Transverse colon (tissue), 4 donors: Measurements from ENCODE around the gene CCDC172. TPM values are rescaled to one million over a fixed set of nuclear protein-coding genes. Genes with fewer than 3 reads are reported as not detected.

Experiments used
- DNase-seq: peaks from one replicate; pipeline ENCODE4 v3.0.0-alpha.2; 2019
- H3K27ac ChIP-seq, 4 donors: fragments of 200-600 bp; sonication (generic); 2 replicates each; pipeline ENCODE4 v1.5.1; 2016 to 2018; ENCODE audit warnings: inconsistent platforms in 4 of 4
- H3K27me3 ChIP-seq: fragments of 200-600 bp; sonication (generic); 2 replicates; pipeline ENCODE4 v1.5.1; 2017; ENCODE audit warnings: inconsistent platforms
- H3K36me3 ChIP-seq, 4 donors: fragments of 200-600 bp; sonication (generic); 2 replicates each; pipeline ENCODE4 v1.5.1; 2017 to 2019; ENCODE audit warnings: inconsistent platforms in 4 of 4
- H3K4me1 ChIP-seq, 4 donors: fragments of 200-600 bp; sonication (generic); 2 replicates each; pipeline ENCODE4 v1.5.1; 2017 to 2020; ENCODE audit warnings: inconsistent platforms in 4 of 4
- H3K4me3 ChIP-seq, 4 donors: fragments of 200-600 bp; sonication (generic); 1 replicate in 1 of 4; 2 replicates in 3 of 4; pipeline versions ENCODE4 v1.5.1 to v1.6.1; 2017 to 2019; ENCODE audit warnings: inconsistent platforms in 4 of 4
- H3K9me3 ChIP-seq, 2 donors: fragments of 200-600 bp; sonication (generic); 2 replicates each; pipeline ENCODE4 v1.5.1; 2017 to 2019; ENCODE audit warnings: inconsistent platforms in 2 of 2
- EP300 ChIP-seq: sonication (generic); formaldehyde crosslinking; IDR thresholded peaks from one replicate; pipeline ENCODE4 v1.6.1; 2017; ENCODE audit warnings: antibody characterized with exemption, low read depth
- POLR2A ChIP-seq: fragments of 450-650 bp; IDR thresholded peaks from one replicate; pipeline ENCODE4 v1.6.1; 2016; ENCODE audit warnings: antibody characterized with exemption, mild to moderate bottlenecking, moderate library complexity
- POLR2AphosphoS5 ChIP-seq, 3 donors: sonication (generic); formaldehyde crosslinking; IDR thresholded peaks; one replicate each; pipeline ENCODE4 v1.6.1; 2016; ENCODE audit warnings: antibody characterized with exemption in 3 of 3
- WGBS, 2 donors: methylation state at CpG; one replicate each; pipeline ENCODE4 v1.1.5; 2018; ENCODE audit warnings: low coverage in 1 of 2; 5-methylcytosine and 5-hydroxymethylcytosine counted together
- in situ Hi-C, 4 donors: fragments of 200-750 bp; cut with MboI; loops; one replicate each; pipeline versions ENCODE4 v1.15.0 to v1.15.1; 2017; ENCODE audit warnings: low sequenced_read_pairs in 3 of 4, low pct_ligation_motif_present in 1 of 4, low pct_unique_long_range_greater_than_20kb in 1 of 4
- intact Hi-C: fragments of 100-400 bp; cut with DNase I; formaldehyde crosslinking; loops from one replicate; pipeline ENCODE4 v1.15.1; 2023; ENCODE audit warnings: low total_unique reads
- total RNA-seq, 4 donors: library from RNA; depleted of rRNA; stranded (reverse); fragments of >200 nt; gene quantifications; one replicate each; pipeline ENCODE4 v1.1.0, GENCODE V29; 2016
- TF ChIP-seq, protein P1 (sequence below), 5 experiments: fragments of 200-600 bp in 3 of 5; fragments of 450-650 bp in 2 of 5; sonication (generic) in 3 of 5; IDR thresholded peaks; 1 replicate in 2 of 5; 2 replicates in 3 of 5; pipeline ENCODE4 v1.5.1; 2016 to 2017; ENCODE audit warnings: antibody characterized with exemption in 5 of 5, inconsistent platforms in 3 of 5, mild to moderate bottlenecking in 2 of 5, moderate library complexity in 1 of 5

The CCDC172 gene
- total RNA-seq, 4 donors from 2014 or later = not detected

GRCh38 chr10:116356833-116357232 lies 32.6 kb downstream of the CCDC172 start:
- no peak overlapping the region for H3K4me3 ChIP-seq
- intact Hi-C loops = no loop called here
- TF ChIP-seq EP300 (no peak), POLR2AphosphoS5 (IDR thresholded peaks at IDR 0.05) (no peak), POLR2A (no peak)
- TF ChIP-seq, protein P1, sequence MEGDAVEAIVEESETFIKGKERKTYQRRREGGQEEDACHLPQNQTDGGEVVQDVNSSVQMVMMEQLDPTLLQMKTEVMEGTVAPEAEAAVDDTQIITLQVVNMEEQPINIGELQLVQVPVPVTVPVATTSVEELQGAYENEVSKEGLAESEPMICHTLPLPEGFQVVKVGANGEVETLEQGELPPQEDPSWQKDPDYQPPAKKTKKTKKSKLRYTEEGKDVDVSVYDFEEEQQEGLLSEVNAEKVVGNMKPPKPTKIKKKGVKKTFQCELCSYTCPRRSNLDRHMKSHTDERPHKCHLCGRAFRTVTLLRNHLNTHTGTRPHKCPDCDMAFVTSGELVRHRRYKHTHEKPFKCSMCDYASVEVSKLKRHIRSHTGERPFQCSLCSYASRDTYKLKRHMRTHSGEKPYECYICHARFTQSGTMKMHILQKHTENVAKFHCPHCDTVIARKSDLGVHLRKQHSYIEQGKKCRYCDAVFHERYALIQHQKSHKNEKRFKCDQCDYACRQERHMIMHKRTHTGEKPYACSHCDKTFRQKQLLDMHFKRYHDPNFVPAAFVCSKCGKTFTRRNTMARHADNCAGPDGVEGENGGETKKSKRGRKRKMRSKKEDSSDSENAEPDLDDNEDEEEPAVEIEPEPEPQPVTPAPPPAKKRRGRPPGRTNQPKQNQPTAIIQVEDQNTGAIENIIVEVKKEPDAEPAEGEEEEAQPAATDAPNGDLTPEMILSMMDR (IDR thresholded peaks at IDR 0.05) = no peak
- H3K4me1 ChIP-seq = no peaks in the 10 kb centered on the region
- no peak for DNase-seq
- H3K27me3 ChIP-seq = no peaks in the 10 kb centered on the region
- no peak overlapping the region for H3K27ac ChIP-seq
- in situ Hi-C loops = no loop called here
- 88% methylated on average over 4 of the region's 4 CpGs for WGBS, 2 donors
- H3K9me3 ChIP-seq = no peaks in the 10 kb centered on the region
- H3K36me3 ChIP-seq = no peaks in the 10 kb centered on the region

DNA sequence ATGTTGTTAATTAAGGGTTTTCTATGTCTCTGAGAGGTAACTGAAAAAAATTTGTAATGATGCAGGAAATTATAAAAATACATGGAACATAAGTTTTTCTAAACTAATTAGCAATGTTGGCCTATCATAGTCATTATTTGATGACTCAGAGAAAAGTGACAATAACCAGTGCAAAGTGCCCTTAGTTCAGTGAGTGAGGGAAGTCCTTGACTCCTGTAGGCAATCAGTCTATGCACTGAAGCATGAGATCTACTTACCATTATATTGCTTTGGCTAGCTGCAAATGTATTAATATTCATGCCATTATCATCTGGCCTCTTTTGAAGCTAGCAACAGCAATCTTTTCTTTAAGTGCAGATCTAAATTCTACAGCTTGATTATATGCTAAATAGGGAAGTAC lies 40.6 kb downstream of the CCDC172 start:
- intact Hi-C loops (no loop called here), in situ Hi-C loops (no loop called here)
- Histone ChIP-seq H3K27me3 (no peaks in the 10 kb centered on the region), H3K9me3 (no peaks in the 10 kb centered on the region), H3K4me1 (no peaks in the 10 kb centered on the region), H3K36me3 (no peaks in the 10 kb centered on the region), H3K4me3 (no peak overlapping the region), H3K27ac (no peak overlapping the region)
- no peak for DNase-seq
- TF ChIP-seq, protein P1 (IDR thresholded peaks at IDR 0.05) = no peak
- no peak for TF ChIP-seq POLR2AphosphoS5 (IDR thresholded peaks at IDR 0.05)
- TF ChIP-seq EP300 = no peak
- no peak for TF ChIP-seq POLR2A

DNA sequence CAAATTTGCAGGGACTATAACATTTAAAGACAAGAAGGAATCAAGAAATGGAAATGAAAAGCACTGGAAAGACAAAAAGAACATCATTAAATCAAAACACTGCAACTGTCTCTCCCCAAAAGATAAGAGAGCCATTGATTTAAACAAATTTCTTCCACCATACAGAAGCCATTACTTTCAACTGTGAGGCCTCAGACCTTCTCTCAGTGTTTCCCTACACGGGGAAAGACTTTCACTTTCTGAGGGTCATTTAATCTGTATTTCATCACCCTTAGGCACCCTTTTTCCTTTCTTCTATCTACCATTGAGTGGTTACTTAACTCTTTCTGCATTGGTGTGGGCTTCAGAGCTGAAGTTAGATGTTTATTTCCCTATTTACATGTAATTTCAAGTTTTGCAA lies 47.5 kb downstream of the CCDC172 start:
- Histone ChIP-seq H3K27ac (no peak overlapping the region), H3K9me3 (no peaks in the 10 kb centered on the region), H3K4me3 (no peak overlapping the region), H3K27me3 (no peaks in the 10 kb centered on the region), H3K36me3 (no peaks in the 10 kb centered on the region), H3K4me1 (no peaks in the 10 kb centered on the region)
- 0 to 18% methylated on average over 1 of the region's 1 CpG for WGBS, 2 donors
- intact Hi-C loops (no loop called here), in situ Hi-C loops (no loop called here)
- no peak for TF ChIP-seq POLR2AphosphoS5 (IDR thresholded peaks at IDR 0.05)
- TF ChIP-seq POLR2A = no peak
- TF ChIP-seq, protein P1 (IDR thresholded peaks at IDR 0.05) = no peak
- TF ChIP-seq EP300 = no peak
- no peak for DNase-seq

GRCh38 chr10:116382290-116382689 lies 58.0 kb downstream of the CCDC172 start:
- Histone ChIP-seq H3K27ac (no peak overlapping the region), H3K9me3 (no peaks in the 10 kb centered on the region), H3K36me3 (no peaks in the 10 kb centered on the region), H3K4me1 (no peaks in the 10 kb centered on the region), H3K4me3 (no peak overlapping the region), H3K27me3 (no peaks in the 10 kb centered on the region)
- in situ Hi-C loops (loop anchor here in 1 of 4 donors (10.0 to 25.0 kb wide), 2 partner anchors 1027 to 1220 kb away; no protein-coding TSS in a partner anchor), intact Hi-C loops (no loop called here)
- 73 to 82% methylated on average over 5 of the region's 5 CpGs for WGBS, 2 donors
- no peak for DNase-seq
- no peak for TF ChIP-seq EP300
- no peak for TF ChIP-seq POLR2A
- TF ChIP-seq, protein P1 (IDR thresholded peaks at IDR 0.05) = no peak
- TF ChIP-seq POLR2AphosphoS5 (IDR thresholded peaks at IDR 0.05) = no peak
